Measurements from ENCODE around the gene FAM47E.

FAM47E gene

DNA sequence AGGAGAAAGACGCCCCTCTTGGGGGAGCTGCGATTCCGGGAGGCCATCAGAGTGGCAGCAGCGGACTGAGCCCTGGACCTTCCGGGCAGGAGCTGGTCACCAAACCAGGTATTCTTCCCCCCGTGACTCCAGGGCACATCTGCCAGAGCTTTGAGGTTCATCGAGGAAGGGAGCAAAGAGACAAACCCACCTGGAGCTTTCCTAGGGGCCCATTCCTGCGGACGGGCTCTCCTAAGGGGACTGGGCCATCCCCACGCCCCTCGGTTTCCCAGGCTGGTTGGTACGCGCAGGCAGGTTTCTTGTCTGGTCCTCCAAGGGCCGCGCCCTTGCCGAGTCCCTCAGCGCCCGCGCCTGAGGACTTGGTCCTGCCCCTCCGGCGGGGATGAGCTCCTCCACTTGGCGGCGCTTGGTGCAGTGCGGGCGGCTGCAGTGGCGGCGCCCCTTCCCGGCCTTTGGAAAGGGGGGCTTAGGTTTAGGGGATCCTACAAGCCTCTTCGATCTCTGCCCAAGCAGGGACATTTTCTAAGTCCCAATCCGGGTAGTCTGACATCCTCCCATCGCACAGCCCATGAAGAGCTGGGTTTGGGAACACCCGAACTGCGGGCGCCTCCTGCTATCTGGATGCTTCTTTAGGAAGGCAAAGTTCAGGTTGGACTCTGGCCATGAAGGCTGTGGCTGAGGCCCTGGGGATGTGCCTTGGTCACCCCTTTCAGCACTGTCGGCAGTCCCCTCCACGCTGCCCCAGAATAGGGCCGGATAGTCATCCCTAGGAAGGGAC is 55.5 kb downstream of the FAM47E start:
- peak overlapping the region; percentile 97 for H3K4me3 ChIP-seq (ENCODE audit: low read length, poor library complexity, severe bottlenecking)
- TF ChIP-seq EZH2phosphoT487 (IDR thresholded peaks at IDR 0.05; ENCODE audit: borderline replicate concordance) = no peak
- TF ChIP-seq, protein P1, sequence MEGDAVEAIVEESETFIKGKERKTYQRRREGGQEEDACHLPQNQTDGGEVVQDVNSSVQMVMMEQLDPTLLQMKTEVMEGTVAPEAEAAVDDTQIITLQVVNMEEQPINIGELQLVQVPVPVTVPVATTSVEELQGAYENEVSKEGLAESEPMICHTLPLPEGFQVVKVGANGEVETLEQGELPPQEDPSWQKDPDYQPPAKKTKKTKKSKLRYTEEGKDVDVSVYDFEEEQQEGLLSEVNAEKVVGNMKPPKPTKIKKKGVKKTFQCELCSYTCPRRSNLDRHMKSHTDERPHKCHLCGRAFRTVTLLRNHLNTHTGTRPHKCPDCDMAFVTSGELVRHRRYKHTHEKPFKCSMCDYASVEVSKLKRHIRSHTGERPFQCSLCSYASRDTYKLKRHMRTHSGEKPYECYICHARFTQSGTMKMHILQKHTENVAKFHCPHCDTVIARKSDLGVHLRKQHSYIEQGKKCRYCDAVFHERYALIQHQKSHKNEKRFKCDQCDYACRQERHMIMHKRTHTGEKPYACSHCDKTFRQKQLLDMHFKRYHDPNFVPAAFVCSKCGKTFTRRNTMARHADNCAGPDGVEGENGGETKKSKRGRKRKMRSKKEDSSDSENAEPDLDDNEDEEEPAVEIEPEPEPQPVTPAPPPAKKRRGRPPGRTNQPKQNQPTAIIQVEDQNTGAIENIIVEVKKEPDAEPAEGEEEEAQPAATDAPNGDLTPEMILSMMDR (conservative IDR thresholded peaks at IDR 0.05; ENCODE audit: low read length) = peak; percentile 57
- H4K20me1 ChIP-seq (ENCODE audit: insufficient read depth, low read length, poor library complexity, severe bottlenecking) = peaks cover 7% of the 10 kb centered on the region
- H3K79me2 ChIP-seq (ENCODE audit: insufficient read depth, low read length) = peaks cover 55% of the 10 kb centered on the region
- H3K4me2 ChIP-seq (ENCODE audit: low read depth, low read length, poor library complexity, severe bottlenecking) = peak overlapping the region; percentile 86
- H3K36me3 ChIP-seq (ENCODE audit: insufficient read depth, low read length) = no peaks in the 10 kb centered on the region
- no peaks in the 10 kb centered on the region for H3K9me2 ChIP-seq (replicated peaks; ENCODE audit: low read depth, low read length)
- H3K9me3 ChIP-seq (ENCODE audit: insufficient read depth, low read depth, low read length) = no peaks in the 10 kb centered on the region
- H3F3A ChIP-seq (ENCODE audit: low read depth) = peaks cover 4% of the 10 kb centered on the region; the same call in 1 of the 2 replicates
- H3K4me1 ChIP-seq (ENCODE audit: insufficient read depth, low read length, poor library complexity, severe bottlenecking) = peaks cover 64% of the 10 kb centered on the region
- no peaks in the 10 kb centered on the region for H3K27me3 ChIP-seq (ENCODE audit: insufficient read depth, low read length, poor library complexity, severe bottlenecking)
- H3K9ac ChIP-seq (ENCODE audit: low read depth, low read length, poor library complexity, severe bottlenecking) = peak overlapping the region; percentile 90
- H2AFZ ChIP-seq (ENCODE audit: low read length) = peak overlapping the region; percentile 94

DNA sequence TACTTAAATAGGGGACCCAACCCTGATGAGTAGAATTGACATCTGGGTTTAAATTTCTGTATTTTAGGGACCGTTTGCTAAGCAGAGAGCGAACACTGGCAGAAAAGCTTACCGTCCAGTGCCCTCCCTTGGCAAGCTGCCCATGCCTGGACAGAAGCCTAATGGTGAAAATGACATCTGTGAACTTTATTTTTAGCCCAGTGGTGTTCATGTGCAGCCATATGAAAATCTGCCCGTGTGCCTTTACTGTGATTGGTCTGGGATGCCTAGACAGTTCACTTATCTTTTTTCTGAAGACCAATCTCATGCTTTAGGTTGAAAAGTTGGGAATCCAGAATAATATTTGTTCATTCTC is 56.1 kb downstream of the FAM47E start:
- Histone ChIP-seq H3K9ac (ENCODE audit: low read depth, low read length, poor library complexity, severe bottlenecking) (peak overlapping the region; percentile 90), H3K9me2 (replicated peaks; ENCODE audit: low read depth, low read length) (no peaks in the 10 kb centered on the region), H3K9me3 (ENCODE audit: insufficient read depth, low read depth, low read length) (no peaks in the 10 kb centered on the region), H3K36me3 (ENCODE audit: insufficient read depth, low read length) (no peaks in the 10 kb centered on the region), H3K79me2 (ENCODE audit: insufficient read depth, low read length) (peaks cover 55% of the 10 kb centered on the region), H3K27me3 (ENCODE audit: insufficient read depth, low read length, poor library complexity, severe bottlenecking) (no peaks in the 10 kb centered on the region), H4K20me1 (ENCODE audit: insufficient read depth, low read length, poor library complexity, severe bottlenecking) (peaks cover 7% of the 10 kb centered on the region), H3K4me3 (ENCODE audit: low read length, poor library complexity, severe bottlenecking) (peak overlapping the region; percentile 97), H3K4me1 (ENCODE audit: insufficient read depth, low read length, poor library complexity, severe bottlenecking) (peaks cover 60% of the 10 kb centered on the region), H3K4me2 (ENCODE audit: low read depth, low read length, poor library complexity, severe bottlenecking) (peak overlapping the region; percentile 86), H3F3A (ENCODE audit: low read depth) (no peaks in the 10 kb centered on the region), H2AFZ (ENCODE audit: low read length) (no peak overlapping the region)
- no peak for TF ChIP-seq EZH2phosphoT487 (IDR thresholded peaks at IDR 0.05; ENCODE audit: borderline replicate concordance)
- TF ChIP-seq, protein P1 (conservative IDR thresholded peaks at IDR 0.05; ENCODE audit: low read length) = no peak

GRCh38 chr4:76308548-76308947 is 57.0 kb downstream of the FAM47E start:
- peak overlapping the region; percentile 86 for H3K4me2 ChIP-seq (ENCODE audit: low read depth, low read length, poor library complexity, severe bottlenecking)

More at GRCh38 chr4:76308548-76308947, 57.0 kb downstream of the FAM47E start:
- Histone ChIP-seq H2AFZ (ENCODE audit: low read length) (no peak overlapping the region), H4K20me1 (ENCODE audit: insufficient read depth, low read length, poor library complexity, severe bottlenecking) (peaks cover 7% of the 10 kb centered on the region), H3K4me1 (ENCODE audit: insufficient read depth, low read length, poor library complexity, severe bottlenecking) (peaks cover 53% of the 10 kb centered on the region), H3F3A (ENCODE audit: low read depth) (no peaks in the 10 kb centered on the region), H3K9ac (ENCODE audit: low read depth, low read length, poor library complexity, severe bottlenecking) (no peak overlapping the region), H3K9me3 (ENCODE audit: insufficient read depth, low read depth, low read length) (no peaks in the 10 kb centered on the region), H3K27me3 (ENCODE audit: insufficient read depth, low read length, poor library complexity, severe bottlenecking) (no peaks in the 10 kb centered on the region), H3K9me2 (replicated peaks; ENCODE audit: low read depth, low read length) (no peaks in the 10 kb centered on the region), H3K4me3 (ENCODE audit: low read length, poor library complexity, severe bottlenecking) (peak overlapping the region; percentile 97), H3K79me2 (ENCODE audit: insufficient read depth, low read length) (peaks cover 52% of the 10 kb centered on the region), H3K36me3 (ENCODE audit: insufficient read depth, low read length) (no peaks in the 10 kb centered on the region)
- TF ChIP-seq, protein P1 (conservative IDR thresholded peaks at IDR 0.05; ENCODE audit: low read length) = no peak
- no peak for TF ChIP-seq EZH2phosphoT487 (IDR thresholded peaks at IDR 0.05; ENCODE audit: borderline replicate concordance)
